HPDE6-E6E7 (cell line): ENCODE measurements around the gene IER2.

Experiments
- DNase-seq: peaks from one replicate; pipeline ENCODE4 v3.0.0; 2011; ENCODE audit warnings: missing footprints; ENCODE audit errors: extremely low spot score

IER2 gene, protein sequence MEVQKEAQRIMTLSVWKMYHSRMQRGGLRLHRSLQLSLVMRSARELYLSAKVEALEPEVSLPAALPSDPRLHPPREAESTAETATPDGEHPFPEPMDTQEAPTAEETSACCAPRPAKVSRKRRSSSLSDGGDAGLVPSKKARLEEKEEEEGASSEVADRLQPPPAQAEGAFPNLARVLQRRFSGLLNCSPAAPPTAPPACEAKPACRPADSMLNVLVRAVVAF

DNA sequence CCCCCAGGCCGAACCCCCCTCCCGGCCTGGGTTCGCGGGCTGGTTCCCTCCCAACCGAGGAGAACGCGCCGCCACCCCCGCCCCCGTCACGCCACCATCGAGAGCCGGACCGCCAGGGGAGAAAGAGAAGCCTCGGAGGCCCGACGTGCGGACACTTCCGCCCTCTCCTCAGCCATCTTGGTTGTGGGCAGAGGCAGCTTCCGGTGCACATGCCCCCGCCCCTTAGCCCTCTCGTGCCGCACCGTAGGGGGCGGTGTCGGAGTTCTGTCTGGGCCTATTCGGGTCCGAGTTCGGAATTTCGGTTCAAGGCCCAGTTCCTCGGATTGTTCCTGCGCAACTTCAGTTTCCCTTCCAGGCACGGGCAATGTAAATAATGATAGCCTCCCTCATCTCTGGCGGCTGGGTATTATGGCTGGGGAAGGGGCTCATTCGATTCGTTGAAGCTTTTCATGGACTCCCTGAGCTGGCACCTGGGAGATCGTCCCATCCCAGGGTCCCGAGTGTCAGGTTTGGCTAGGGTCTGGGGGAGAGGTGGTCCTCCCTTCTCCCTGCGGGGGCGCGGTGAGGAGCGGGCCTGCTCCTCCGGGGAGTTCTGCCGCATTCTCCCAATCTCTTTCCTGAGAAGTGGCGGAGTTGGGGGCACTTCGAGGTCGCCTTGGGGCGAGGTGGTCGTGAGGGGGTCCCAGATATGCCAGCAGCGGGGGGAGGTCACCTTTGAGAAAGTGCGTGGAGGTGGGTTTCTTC is at the start of gene IER2, which contains the start of gene STX10:
TSS of gene IER2 (plus strand) at position 225 of the 744 bp plus-strand sequence. CDS start 2,776 bp downstream, outside the sequence.
TSS of gene STX10 (minus strand) at position 189 of the 744 bp plus-strand sequence. CDS start 202 bp downstream, outside the sequence.
- peak; percentile 84 for DNase-seq

DNA sequence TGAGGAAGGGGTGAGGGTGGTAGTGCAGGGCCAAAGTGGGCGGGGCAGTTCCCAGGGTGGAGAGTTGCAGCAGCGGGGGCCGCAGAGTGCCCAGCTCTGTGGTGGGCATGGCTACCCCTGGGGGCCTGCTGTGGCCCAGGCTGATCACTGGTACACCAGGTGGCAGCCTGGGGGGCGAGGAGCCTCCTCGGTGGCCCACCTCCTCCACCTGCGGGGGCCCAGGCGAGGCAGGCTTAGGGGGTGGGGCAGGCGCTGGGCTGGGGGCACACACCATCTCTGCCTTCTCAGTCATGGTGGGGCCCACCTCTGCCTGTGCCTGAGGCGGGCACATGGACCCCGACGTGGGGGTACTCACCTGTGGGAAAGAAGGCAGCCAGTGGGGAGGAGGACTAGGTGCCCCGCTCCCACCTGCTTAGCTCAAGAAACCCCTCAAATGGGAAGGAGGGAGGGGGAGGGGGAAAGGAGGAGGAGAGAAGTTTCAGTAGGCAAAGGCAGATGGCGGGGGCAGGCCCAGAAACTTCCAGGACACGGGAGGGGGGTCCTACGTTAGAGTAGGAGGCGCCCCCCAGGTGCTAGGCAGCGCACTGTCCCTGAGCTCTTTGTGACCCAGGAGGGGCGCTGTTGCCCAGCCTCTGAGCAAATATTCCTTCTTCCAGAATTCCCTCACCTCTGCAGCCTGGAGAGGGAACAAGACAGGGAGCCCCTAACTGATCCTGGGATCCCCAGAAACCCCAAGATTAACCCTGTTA is 49.2 kb upstream of the IER2 start:
- DNase-seq: no peak

DNA sequence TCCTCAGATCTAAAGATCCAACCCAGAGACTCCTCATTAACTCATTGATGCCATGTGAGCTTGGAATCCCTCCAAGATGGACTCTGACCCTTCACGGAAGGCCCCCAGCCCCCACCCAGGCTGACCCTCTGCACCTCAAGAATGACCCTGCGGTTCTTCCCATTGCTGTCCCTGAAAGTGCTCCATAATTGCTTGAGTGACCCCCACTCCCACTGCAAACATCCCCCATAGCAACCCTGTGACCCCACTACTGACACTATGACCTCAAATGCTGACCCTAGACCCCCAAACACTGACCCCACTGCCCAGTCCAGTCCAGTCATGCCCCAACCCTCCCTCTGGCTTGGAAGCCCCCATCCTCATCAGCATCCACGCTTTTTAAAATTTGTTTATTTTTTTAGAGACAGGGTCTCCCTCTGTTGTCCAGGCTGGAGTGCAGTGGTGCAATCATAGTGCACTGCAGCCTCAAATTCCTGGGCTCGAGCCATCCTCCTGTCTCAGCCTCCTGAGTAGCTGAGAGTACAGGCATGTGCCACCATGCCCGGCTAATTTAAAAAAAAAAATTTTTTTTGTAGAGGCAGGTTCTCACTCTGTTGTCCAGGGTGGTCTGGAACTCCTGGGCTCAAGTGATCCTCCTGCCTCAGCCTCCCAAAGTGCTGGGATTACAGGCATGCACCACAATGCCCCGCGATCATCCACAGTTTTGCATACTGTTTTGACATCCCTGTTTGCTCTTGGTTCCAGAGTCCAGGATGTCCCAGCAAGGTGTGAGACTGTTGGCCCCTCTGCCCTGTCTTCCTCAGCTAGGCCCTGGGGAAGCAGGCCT is 48.4 kb upstream of the IER2 start:
- no peak for DNase-seq

DNA sequence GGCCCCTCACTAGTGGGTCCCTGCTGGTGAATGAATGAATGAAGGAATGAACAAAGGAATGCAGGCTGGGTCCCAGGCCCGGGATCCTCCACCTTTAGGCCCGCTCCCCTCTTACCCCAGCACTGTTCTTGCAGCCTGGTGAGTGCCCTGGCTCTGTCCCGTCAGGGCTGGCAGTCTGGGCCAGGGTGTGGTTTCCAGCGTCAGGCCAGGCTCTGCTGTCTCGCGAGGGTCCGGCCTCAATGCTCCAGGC is 47.9 kb upstream of the IER2 start:
- DNase-seq: no peak

DNA sequence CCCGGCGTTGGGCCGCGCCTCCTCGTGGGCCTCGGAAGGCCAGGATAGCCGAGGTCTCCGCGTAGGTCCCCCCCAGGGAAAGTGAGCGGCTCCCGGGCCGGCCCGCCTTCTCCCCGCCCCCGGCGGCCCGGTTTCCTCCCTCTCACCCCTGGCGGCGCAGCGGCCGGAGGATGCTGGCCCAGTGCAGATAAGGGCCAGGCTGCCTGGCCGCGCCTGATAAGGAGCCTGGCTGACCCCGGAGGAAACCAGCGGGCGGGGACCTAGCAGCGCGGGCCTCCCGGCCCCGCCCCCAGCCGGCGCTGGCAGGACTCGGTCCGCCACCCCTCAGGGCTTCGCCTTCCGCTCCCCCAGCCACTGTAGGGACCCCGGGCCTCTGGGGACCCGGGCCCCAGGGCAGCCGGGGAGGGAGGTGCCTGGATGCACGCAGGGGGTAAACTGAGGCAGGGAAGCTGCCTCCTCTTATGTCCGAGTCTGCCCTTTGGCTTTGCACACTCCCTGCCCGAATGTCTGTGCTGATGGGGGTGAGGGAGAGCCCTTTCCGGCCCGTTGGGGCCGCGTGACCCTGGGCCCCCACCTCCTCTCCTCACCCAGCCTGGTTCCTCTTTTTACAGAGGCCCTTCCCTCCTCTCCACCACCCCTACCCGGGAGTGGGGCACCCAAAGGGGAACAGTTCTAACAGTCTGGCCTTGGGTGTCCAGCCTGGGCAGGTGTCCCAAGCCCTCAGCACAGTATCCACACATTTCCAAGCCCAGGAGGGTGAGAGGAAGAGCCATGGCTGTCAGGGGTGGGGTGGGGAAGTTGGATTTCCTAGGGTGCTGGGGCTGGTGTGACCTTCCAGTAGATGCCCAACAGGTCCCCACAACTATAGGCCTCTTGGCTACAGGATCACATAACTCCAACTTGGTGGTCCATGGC is 47.3 kb upstream of the IER2 start, which contains the start of gene LYL1:
TSS of gene LYL1 (minus strand) at position 193 of the 915 bp plus-strand sequence. CDS start 1,687 bp downstream, outside the sequence.
- DNase-seq: no peak

DNA sequence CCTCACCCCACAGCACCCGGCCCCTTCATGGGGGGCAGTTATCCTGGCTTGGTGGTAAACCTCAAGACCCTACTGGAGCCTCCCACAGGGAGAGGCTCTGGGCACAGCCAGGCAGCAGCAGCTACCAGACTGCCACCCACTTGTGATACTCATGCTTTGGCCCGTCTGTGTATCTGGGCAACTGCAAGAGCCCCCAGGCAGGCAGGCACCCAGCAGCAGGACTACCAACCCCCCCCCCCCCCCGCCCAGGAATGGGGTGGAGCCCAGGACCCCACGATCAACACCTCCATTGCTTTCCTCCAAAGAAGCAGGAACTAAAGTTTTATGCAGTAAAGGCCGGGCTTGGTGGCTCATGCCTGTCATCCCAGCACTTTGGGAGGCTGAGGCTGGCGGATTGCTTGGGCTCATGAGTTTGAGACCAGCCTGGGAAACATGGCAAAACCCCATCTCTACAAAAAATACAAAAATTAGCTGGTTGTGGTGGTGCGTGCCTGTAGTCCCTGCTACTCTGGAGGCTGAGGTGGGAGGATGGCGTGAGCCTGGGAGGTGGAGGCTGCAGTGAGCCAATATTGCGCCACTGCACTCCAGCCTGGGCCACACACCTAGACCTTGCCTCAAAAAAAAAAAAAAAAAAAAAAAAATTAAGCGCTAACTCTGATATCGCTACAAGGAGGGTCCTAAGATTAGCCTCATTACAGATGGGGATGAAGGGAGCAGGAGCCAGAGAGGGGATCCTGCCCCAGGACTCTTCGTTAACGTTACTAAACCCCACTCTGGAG is 46.4 kb upstream of the IER2 start:
- DNase-seq: no peak

DNA sequence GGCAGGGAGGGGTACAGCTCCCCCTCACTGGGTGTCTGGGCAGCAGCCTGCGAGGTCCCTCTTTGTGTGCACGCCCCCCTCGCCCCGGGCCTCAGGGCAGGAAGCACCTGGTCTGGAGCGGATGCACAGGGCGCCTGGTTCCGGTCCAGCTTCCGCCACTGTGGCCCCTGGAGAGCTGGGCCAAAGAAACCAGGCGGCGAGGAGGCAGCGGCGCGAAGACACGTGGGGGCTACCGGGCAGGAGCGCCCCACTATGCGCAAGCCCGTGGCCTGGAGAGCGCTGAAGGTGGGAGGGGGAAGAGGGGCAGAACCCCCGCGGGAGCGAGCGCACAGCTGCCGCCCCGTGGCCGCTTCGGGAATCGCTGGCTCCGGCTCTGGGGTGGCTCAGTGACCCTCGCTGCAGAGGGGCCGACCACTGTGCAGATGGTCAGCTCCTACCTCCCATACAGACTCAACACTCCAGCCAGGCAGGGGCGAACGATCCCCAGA is 45.8 kb upstream of the IER2 start:
- no peak for DNase-seq

DNA sequence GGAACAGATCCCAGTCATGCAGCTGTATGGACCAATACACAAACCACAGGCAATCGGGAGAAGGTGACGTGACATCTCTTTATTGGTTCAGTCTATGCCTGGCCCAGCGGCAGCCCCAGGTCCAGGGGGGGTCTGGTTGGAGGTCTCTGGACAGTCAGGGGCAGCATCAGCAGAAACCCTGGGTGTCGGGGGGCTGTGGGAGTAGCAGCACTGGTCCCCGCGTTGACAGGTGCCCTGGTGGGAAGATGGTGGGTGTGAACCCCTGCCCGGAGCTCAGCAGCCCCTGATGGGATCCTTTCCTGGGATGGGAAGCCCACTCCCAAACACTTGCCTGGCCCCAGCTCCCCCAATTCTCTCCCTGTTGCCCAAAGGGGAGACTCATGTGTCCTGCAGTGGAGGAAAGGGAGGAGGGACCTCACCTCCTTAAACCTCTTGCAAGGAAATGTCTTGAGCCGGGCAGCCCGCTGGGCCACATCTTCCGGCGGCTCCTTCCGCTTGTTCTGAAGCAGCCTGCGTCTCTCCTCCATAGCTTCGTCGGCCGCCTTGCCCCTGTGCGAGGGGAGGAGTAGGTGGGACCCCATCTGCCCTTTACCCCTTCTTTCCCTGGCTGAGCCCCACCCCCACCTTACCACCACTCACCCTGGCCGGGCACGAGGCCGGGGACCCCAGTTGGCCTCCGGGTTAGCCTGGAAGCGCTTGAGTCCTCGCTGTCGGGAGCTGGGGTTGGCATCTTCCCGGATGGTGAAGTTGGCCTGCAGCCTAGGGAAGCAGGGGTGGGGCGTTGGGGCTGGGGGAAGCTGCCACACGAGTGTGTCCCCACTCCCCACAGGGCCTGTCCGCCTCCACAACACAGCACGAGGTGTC is 45.1 kb upstream of the IER2 start:
- no peak for DNase-seq

DNA sequence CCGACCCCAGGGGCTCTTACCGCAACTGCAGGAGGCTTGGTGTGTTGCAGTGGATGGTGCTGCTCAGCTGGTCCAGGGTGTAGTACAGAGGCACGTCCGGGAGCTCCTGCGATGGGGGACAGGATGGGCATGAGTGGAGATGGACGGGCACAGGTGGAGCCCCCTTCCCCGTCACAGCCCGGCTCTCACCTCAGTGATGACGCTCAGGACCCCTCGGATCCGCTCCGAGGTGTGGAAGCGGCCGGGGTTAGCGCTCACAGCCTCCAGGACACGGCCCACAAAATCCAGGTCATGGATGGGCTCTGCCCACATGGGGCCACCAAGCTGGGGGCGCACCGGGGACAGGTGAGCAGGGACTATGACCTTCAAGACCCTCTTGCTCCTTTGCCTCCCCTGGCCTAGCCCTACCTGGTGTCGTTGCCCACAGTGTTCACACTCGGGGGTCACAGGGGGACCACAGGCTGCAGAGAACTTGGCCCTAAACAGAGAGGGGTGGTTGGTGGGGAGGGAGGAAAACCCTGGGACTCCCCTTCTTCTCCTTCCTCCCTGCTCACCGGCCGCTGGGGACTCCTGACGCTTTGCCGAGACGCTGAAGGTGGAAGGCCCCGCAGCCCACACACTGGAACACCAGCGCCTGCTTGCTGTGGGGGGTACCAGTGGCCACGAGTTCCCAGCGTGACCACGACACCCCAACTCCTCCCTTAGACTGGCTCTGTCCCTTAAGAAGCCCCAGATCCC is 40.7 kb upstream of the IER2 start:
- no peak for DNase-seq

DNA sequence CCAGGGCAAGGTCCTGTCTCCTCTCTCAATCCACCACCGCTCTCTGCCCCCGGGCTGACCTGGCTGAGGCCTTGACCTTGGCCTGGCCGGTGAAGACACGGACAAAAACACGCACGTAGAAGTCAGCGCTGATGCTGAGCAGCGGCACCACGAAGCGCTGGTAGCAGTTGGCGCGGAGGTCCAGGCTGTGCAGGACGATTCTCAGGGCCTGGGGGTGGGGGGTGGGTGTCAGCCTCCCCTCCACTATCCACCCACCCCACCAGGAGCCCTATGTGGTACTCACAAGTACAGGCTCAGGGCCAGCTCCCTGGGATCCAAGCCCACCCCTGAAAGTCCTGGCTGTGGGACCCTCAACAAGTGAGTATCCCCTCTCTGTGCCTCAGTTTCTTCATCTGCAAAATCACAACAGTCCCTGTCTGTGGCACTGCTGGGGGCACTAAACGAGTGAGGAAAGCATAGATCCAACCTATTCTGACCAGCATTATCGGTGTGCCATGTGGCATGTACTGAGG is 40.1 kb upstream of the IER2 start:
- no peak for DNase-seq

DNA sequence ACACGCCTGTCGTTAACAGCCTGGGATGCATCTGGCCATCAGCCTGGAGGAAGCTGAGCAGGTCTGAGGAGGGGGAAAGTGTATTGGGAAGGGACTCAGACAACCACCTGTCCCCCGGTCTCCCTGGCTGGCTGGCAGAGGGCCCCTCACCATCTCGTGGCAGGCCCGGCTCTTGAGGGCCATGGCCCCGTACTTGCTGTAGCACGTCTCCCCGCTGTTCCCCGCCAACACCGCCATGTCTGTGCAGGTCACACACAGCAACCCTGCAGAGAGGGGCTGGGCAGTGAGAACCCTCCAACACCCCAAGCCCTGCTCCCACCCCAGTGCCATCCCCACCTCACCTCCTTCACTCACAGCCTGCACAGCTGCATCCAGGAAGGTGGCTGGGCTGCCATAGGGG is 37.7 kb upstream of the IER2 start:
- DNase-seq: no peak

DNA sequence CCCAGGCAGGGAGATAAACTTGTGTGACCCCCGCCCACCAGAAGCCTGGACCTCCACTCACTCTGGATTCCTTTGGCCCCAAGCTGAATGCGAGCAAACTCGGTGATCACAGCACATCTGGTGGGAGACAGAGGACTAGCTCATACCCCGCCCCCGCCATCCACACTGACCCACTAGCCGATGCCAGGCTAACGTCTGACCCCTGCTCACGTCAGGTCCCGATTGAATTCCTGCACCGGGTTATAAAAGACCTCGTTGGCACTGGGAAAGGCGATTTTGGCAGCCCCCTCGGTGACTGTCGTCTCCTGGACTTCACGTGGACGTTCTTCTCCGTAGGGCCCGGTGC is 34.3 kb upstream of the IER2 start:
- no peak for DNase-seq

DNA sequence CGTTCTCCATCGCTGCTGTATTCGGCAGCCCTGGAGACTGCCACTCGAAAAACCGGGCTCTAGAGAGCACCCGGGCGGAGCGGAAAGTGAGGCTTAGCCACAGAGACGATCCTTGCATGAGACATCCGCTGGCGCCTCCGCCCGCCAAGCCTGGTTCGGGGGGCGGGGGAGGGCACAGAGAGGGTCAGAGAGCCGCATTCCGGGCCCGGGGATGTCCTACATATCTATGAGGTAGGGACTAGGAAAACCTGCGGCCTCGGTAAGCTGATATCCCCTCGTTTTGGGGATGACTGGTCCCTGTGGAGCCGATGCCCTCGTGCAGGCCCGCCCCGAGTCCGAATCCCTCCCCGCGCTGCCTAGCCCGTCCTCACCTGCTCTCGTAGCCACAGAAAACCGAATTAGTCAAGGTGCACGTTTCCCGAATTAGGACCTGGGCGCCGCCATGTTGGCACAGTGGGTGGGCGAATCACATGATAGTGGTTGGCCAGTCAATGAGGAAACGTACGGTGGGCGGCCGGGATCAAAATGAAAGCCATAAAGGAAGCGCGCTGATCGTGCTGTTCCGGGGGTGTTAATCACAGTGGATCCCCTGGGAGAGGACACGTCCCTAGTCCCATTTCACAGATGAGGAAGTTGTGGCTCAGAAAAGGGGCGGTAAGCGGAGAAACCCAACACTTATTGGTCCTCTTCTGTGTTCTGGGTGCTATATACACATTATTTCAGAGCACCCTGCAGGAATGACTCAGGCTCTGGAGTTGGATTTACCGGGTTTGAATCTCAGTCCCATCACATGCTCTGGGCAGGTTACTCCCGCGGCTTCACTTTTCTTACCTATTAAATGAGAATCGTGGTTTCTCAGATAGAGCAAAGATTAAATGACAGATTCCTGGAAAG is 33.7 kb upstream of the IER2 start, which contains the start of gene TRMT1:
TSS of gene TRMT1 (minus strand) at position 459 of the 894 bp plus-strand sequence. CDS start at position 118, 341 bp downstream.
- peak; percentile 97 for DNase-seq

DNA sequence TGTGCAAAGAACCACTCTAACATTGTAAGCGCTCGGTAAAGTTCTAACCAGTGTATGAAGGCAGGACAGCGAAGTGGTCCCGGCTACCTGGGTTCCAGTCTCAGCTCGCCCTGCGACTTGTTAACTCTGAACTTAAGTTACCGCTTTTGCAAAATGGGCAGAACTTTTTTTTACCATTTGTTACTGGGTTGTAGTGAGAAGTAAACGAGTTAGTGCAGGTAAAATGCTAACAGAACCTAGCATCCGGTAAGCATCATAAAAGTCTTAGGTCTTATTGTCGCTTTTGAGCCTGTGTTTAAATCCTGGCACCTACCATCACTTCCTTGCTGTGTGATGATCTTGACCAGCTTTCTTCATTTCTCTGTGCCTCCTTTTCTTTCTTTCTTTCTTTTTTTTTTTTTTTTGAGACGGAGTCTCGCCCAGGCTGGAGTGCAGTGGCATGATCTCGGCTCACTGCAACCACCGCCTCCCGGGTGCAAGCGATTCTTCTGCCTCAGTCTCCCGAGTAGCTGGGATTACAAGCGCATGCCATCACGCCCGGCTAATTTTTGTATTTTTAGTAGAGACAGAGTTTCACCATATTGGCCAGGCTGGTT is 32.9 kb upstream of the IER2 start:
- DNase-seq: no peak

DNA sequence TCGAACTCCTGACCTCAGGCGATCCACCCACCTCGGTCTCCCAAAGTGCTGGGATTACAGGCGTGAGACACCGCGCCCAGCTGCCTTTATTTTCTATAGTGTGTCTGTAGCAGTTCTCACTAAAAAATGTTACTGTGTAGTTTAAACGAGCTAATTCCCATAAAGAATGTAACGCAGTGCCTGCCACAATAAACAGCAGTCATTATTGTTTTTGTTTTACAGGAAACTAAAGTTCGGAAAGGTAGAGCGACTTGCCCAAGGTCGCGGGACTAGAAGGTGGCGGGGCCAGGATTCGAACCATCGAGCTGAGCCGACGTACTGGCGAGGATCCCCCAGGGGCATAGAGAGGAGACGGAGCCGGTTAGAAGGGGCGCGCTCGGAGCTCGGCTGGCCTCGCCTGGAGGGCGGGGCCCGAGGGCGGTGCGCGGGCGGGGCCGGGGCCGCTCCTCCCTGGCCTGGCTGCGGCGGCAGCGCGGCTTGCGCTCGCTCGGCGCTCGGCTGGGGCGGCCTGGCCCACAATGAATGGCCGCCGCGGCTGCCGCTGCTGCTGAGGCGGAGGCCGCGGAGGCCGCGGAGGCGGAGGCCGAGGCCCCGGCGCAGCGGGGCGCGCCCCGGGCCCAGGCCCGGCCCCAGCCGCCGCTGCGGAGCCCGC is 32.3 kb upstream of the IER2 start, which contains the start of gene NACC1:
TSS of gene NACC1 (plus strand) at position 493 of the 652 bp plus-strand sequence. CDS start 16,944 bp downstream, outside the sequence.
- DNase-seq: peak; percentile 94
